ENCODE data around the gene CNTLN.

Gene CNTLN

GRCh38 chr9:17488662-17489061, 353.8 kb downstream of the CNTLN start:
- no peak for DNase-seq (ENCODE audit: low read depth in 1 of 2, low spot score in 1 of 2)
- Histone ChIP-seq H3K27me3 (ENCODE audit: insufficient read depth, poor library complexity, severe bottlenecking) (no peaks in the 10 kb centered on the region), H3K27ac (replicated peaks) (no peak overlapping the region), H3K4me3 (replicated peaks; ENCODE audit: insufficient read depth, low read length) (no peak overlapping the region)
- TF ChIP-seq CTCF (IDR thresholded peaks at IDR 0.05; ENCODE audit: insufficient read depth, low read length) (no peak), POLR2AphosphoS5 (IDR thresholded peaks at IDR 0.05; ENCODE audit: low read depth) (no peak), REST (IDR thresholded peaks at IDR 0.05; ENCODE audit: insufficient replicate concordance, low read depth) (no peak), GABPA (IDR thresholded peaks at IDR 0.05; ENCODE audit: low read depth) (no peak), SPI1 (IDR thresholded peaks at IDR 0.05; ENCODE audit: borderline replicate concordance, low read depth) (no peak)

- DNase-seq (ENCODE audit: low read depth in 1 of 2, low spot score in 1 of 2), result no peak
- TF ChIP-seq CTCF (IDR thresholded peaks at IDR 0.05; ENCODE audit: insufficient read depth, low read length) (no peak), POLR2AphosphoS5 (IDR thresholded peaks at IDR 0.05; ENCODE audit: low read depth) (no peak)
Measured at GRCh38 chr9:17490110-17490509, 355.3 kb downstream of the CNTLN start.

GRCh38 chr9:17491780-17492179, 356.9 kb downstream of the CNTLN start:
- TF ChIP-seq CTCF (IDR thresholded peaks at IDR 0.05; ENCODE audit: insufficient read depth, low read length), result no peak
- no peak for TF ChIP-seq REST (IDR thresholded peaks at IDR 0.05; ENCODE audit: insufficient replicate concordance, low read depth)
- TF ChIP-seq POLR2AphosphoS5 (IDR thresholded peaks at IDR 0.05; ENCODE audit: low read depth), result no peak
- TF ChIP-seq GABPA (IDR thresholded peaks at IDR 0.05; ENCODE audit: low read depth), result no peak
- TF ChIP-seq SPI1 (IDR thresholded peaks at IDR 0.05; ENCODE audit: borderline replicate concordance, low read depth), result no peak
- H3K27ac ChIP-seq (replicated peaks), result no peak overlapping the region
- no peak for DNase-seq (ENCODE audit: low read depth in 1 of 2, low spot score in 1 of 2)
- no peaks in the 10 kb centered on the region for H3K27me3 ChIP-seq (ENCODE audit: insufficient read depth, poor library complexity, severe bottlenecking)
- H3K4me3 ChIP-seq (replicated peaks; ENCODE audit: insufficient read depth, low read length), result no peak overlapping the region

More at GRCh38 chr9:17490110-17490509, 355.3 kb downstream of the CNTLN start:
- H3K27me3 ChIP-seq (ENCODE audit: insufficient read depth, poor library complexity, severe bottlenecking), result no peaks in the 10 kb centered on the region
- H3K27ac ChIP-seq (replicated peaks), result no peak overlapping the region
- H3K4me3 ChIP-seq (replicated peaks; ENCODE audit: insufficient read depth, low read length), result no peak overlapping the region

GRCh38 chr9:17503196-17503595, 368.4 kb downstream of the CNTLN start:
- no peak for DNase-seq (ENCODE audit: low read depth in 1 of 2, low spot score in 1 of 2)
- no peak overlapping the region for H3K4me3 ChIP-seq (replicated peaks; ENCODE audit: insufficient read depth, low read length)
- no peaks in the 10 kb centered on the region for H3K27me3 ChIP-seq (ENCODE audit: insufficient read depth, poor library complexity, severe bottlenecking)
- TF ChIP-seq GABPA (IDR thresholded peaks at IDR 0.05; ENCODE audit: low read depth), result no peak
- no peak for TF ChIP-seq CTCF (IDR thresholded peaks at IDR 0.05; ENCODE audit: insufficient read depth, low read length)
- TF ChIP-seq REST (IDR thresholded peaks at IDR 0.05; ENCODE audit: insufficient replicate concordance, low read depth), result no peak
- no peak for TF ChIP-seq POLR2AphosphoS5 (IDR thresholded peaks at IDR 0.05; ENCODE audit: low read depth)
- no peak for TF ChIP-seq SPI1 (IDR thresholded peaks at IDR 0.05; ENCODE audit: borderline replicate concordance, low read depth)
- no peak overlapping the region for H3K27ac ChIP-seq (replicated peaks)
